Measurements from ENCODE around the gene ZNF79.

Gene ZNF79

GRCh38 chr9:127426756-127427155, 2.6 kb downstream of the ZNF79 start:
- peak in 1 of 2 donors; percentile 46 for DNase-seq (ENCODE audit: low read depth in 2 of 2)

- no peak for DNase-seq (ENCODE audit: low read depth in 2 of 2)
These were observed 4.2 kb downstream of the ZNF79 start for GRCh38 chr9:127428348-127428747.

GRCh38 chr9:127430415-127430814, 6.2 kb downstream of the ZNF79 start:
- DNase-seq (ENCODE audit: low read depth in 2 of 2): no peak

- no peak for DNase-seq (ENCODE audit: low read depth in 2 of 2)
These were observed 13.5 kb downstream of the ZNF79 start for GRCh38 chr9:127437497-127438264.

GRCh38 chr9:127438394-127438793, 14.2 kb downstream of the ZNF79 start:
- DNase-seq (ENCODE audit: low read depth in 2 of 2): no peak

GRCh38 chr9:127444283-127444920, 20.2 kb downstream of the ZNF79 start:
- DNase-seq (ENCODE audit: low read depth in 2 of 2): no peak

GRCh38 chr9:127444921-127445850, 21.0 kb downstream of the ZNF79 start:
- DNase-seq (ENCODE audit: low read depth in 2 of 2): no peak

GRCh38 chr9:127445851-127446712, 21.9 kb downstream of the ZNF79 start:
- DNase-seq (ENCODE audit: low read depth in 2 of 2): no peak

- no peak for DNase-seq (ENCODE audit: low read depth in 2 of 2)
These were observed 22.7 kb downstream of the ZNF79 start for GRCh38 chr9:127446713-127447415.

GRCh38 chr9:127447416-127448111, 23.4 kb downstream of the ZNF79 start:
- DNase-seq (ENCODE audit: low read depth in 2 of 2): no peak

- no peak for DNase-seq (ENCODE audit: low read depth in 2 of 2)
These were observed 24.1 kb downstream of the ZNF79 start for GRCh38 chr9:127448112-127448805.

GRCh38 chr9:127449332-127449966, 25.3 kb downstream of the ZNF79 start:
- no peak for DNase-seq (ENCODE audit: low read depth in 2 of 2)

- DNase-seq (ENCODE audit: low read depth in 2 of 2): no peak
These were observed 26.1 kb downstream of the ZNF79 start for GRCh38 chr9:127450243-127450760.

GRCh38 chr9:127450830-127451607, 26.8 kb downstream of the ZNF79 start, which contains the start of the genes LRSAM1 and RPL12:
Gene LRSAM1 (plus strand): TSS chr9:127451510. CDS start chr9:127454528, 3,018 bp downstream.
Gene RPL12 (minus strand): TSS chr9:127451406. CDS start chr9:127451317, 89 bp downstream.
- DNase-seq (ENCODE audit: low read depth in 2 of 2): peak; percentile 93 to 95

- DNase-seq (ENCODE audit: low read depth in 2 of 2): no peak
These were observed 27.4 kb downstream of the ZNF79 start for GRCh38 chr9:127451608-127451857.

GRCh38 chr9:127451858-127452656, 27.9 kb downstream of the ZNF79 start:
- DNase-seq (ENCODE audit: low read depth in 2 of 2): peak in 1 of 2 donors; percentile 21

- DNase-seq (ENCODE audit: low read depth in 2 of 2): no peak
These were observed 28.5 kb downstream of the ZNF79 start for GRCh38 chr9:127452691-127453090.
